NCI-H2107 treated with DMSO at 0.1 percent for 48 hours (cell line): Measurements from ENCODE around the gene NFATC4.

Source experiments
- DNase-seq: peaks from one replicate; lab custom pipeline; 2025; ENCODE audit not compliant: unreplicated experiment; lab: John Stamatoyannopoulos, UW

Gene NFATC4

GRCh38 chr14:24407608-24408325 is 39.8 kb downstream of the NFATC4 start:
- no peak for DNase-seq

GRCh38 chr14:24408764-24409163 is 40.8 kb downstream of the NFATC4 start:
- no peak for DNase-seq

GRCh38 chr14:24409192-24409591 is 41.2 kb downstream of the NFATC4 start:
- DNase-seq: no peak

GRCh38 chr14:24409956-24410355 is 42.0 kb downstream of the NFATC4 start:
- no peak for DNase-seq

GRCh38 chr14:24411443-24412389 is 43.7 kb downstream of the NFATC4 start:
- peak; percentile 32 for DNase-seq

GRCh38 chr14:24414077-24414476 is 46.1 kb downstream of the NFATC4 start:
- DNase-seq: no peak

- DNase-seq: no peak
These were observed 46.9 kb downstream of the NFATC4 start for GRCh38 chr14:24414732-24415420.

GRCh38 chr14:24415421-24416253 is 47.7 kb downstream of the NFATC4 start:
- DNase-seq: no peak

- no peak for DNase-seq
These were observed 48.4 kb downstream of the NFATC4 start for GRCh38 chr14:24416254-24416931.

GRCh38 chr14:24416932-24417619 is 49.1 kb downstream of the NFATC4 start:
- no peak for DNase-seq

GRCh38 chr14:24417832-24418491 is 50.0 kb downstream of the NFATC4 start:
- no peak for DNase-seq

- DNase-seq: no peak
These were observed 50.5 kb downstream of the NFATC4 start for GRCh38 chr14:24418492-24418873.

GRCh38 chr14:24422261-24422660 is 54.3 kb downstream of the NFATC4 start:
- DNase-seq: no peak

GRCh38 chr14:24422694-24423601 is 55.0 kb downstream of the NFATC4 start:
- DNase-seq: no peak

- no peak for DNase-seq
These were observed 57.7 kb downstream of the NFATC4 start for GRCh38 chr14:24425704-24426103.

GRCh38 chr14:24426150-24426911 is 58.3 kb downstream of the NFATC4 start:
- DNase-seq: no peak

GRCh38 chr14:24426912-24427536 is 59.0 kb downstream of the NFATC4 start:
- no peak for DNase-seq
